GM12872 (cell line): ENCODE data around the gene SDC3.

Experiments used
- TF ChIP-seq, protein P1 (sequence below): IDR thresholded peaks from 3 replicates; pipeline ENCODE4 v1.5.1; 2011; ENCODE audit warnings: low read depth, mild to moderate bottlenecking, low read length, moderate library complexity; ENCODE audit not compliant: insufficient read depth

SDC3 gene

GRCh38 chr1:30837653-30838052, 70.9 kb downstream of the SDC3 start:
- TF ChIP-seq, protein P1, sequence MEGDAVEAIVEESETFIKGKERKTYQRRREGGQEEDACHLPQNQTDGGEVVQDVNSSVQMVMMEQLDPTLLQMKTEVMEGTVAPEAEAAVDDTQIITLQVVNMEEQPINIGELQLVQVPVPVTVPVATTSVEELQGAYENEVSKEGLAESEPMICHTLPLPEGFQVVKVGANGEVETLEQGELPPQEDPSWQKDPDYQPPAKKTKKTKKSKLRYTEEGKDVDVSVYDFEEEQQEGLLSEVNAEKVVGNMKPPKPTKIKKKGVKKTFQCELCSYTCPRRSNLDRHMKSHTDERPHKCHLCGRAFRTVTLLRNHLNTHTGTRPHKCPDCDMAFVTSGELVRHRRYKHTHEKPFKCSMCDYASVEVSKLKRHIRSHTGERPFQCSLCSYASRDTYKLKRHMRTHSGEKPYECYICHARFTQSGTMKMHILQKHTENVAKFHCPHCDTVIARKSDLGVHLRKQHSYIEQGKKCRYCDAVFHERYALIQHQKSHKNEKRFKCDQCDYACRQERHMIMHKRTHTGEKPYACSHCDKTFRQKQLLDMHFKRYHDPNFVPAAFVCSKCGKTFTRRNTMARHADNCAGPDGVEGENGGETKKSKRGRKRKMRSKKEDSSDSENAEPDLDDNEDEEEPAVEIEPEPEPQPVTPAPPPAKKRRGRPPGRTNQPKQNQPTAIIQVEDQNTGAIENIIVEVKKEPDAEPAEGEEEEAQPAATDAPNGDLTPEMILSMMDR: no peak

DNA sequence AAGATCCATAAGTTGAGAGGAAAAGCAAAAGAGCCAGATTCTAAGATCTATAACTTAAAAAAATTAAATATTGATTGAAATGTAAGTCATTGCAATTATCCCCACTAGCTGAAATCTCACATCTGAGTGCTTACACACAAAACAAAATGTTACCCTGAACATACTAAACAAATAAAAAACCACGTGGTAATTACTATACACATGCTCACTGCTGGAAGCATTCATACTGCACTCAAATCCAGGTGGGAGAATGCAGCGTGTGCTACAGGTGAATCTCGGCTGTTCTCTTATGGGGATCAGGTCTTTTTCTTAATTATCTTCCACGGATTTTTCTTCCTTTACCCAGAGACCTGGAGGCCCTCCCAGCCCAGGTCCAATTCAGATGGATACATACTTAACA, 74.3 kb downstream of the SDC3 start:
- TF ChIP-seq, protein P1: no peak

GRCh38 chr1:30830537-30830936, 78.0 kb downstream of the SDC3 start:
- TF ChIP-seq, protein P1: no peak

- TF ChIP-seq, protein P1: no peak
Observed at GRCh38 chr1:30829889-30830288, 78.7 kb downstream of the SDC3 start.

- TF ChIP-seq, protein P1: no peak
Observed at GRCh38 chr1:30824736-30825429, 83.7 kb downstream of the SDC3 start.

DNA sequence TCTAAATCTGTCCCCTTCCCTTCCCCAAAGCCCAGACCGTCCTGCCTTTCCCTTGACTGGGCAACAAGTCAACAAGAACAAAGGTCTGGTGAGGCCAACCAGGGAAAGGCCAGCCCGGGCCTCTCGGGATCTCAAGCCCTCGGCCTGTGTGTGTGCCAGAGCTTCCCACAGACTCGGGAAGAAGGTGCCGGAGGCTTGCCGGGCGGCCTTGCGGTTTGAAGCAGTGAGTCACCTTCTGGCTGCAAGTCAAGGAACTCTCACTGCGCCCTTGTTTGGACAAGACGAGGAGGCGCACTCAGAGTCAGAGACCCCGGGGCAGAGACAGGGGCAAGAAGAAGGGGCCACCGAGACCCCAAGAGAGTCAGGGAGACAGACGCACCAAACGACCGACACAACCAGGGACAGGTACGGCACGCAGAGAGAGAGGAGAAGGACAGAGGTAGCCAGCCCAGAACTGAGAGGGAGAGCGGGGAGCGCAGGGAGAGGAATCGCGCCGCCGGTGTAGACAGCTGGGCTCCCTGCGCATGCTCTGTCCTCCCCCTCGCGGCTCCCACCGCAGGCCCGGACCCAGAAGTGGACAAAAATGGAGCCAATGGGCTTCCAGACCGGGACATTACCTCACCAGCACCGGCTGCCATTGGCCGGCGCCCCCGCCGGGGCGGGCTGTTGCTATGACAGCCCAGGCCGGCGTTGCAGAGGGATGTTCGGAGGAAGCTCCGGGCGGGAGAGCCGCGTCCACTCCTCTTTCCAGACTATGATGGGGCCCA, 84.4 kb downstream of the SDC3 start:
- TF ChIP-seq, protein P1: no peak

DNA sequence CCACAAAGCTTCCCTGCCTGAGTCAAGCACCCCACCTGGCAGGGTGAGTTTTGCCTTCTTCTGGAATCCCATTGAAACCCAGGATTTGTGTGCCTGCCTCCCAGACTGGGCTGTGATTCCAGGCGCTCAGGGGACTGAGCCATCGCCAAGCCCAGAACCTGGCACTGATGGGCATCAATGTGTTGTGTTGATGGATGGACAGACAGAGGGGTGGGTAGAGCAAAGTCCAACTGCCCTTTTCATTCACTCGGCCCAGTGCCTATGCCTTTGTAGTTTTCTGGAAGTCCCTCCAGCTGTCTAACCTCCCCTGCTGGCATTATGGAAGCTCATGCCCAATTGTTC, 85.0 kb downstream of the SDC3 start:
- TF ChIP-seq, protein P1: no peak
